K562 (cell line): ENCODE data around the gene IDUA. TPM values are rescaled to one million over a fixed set of nuclear protein-coding genes. Genes with fewer than 3 reads are reported as not detected.
A peak's percentile ranks its signal among the peaks of the same experiment; 100 is the strongest.

Source experiments
- ATAC-seq: fragments of 200-7000 bp; cut with Tn5 transposase; 3 replicates; pipeline ENCODE4 v1.9.1; 2020; ENCODE audit warnings: moderate library complexity
- BruUV-seq: library from RNA; stranded (reverse); fragments of 400-500 nt; replicated peaks from 2 replicates; lab custom pipeline; 2021; lab: Mats Ljungman, UMichigan
- CTCF ChIA-PET: fragments of 300-600 bp; formaldehyde crosslinking; extraction: SDS; loops from one replicate; lab custom pipeline; 2021; ENCODE audit warnings: low intra/inter-chr PET ratio; lab: Yijun Ruan, JAX
- POLR2A ChIA-PET: fragments of 300-600, 350-650 bp; sonication (Branson Sonifier 250); formaldehyde crosslinking; extraction: SDS; loops from one replicate; lab custom pipeline; 2021; ENCODE audit warnings: antibody characterized with exemption, inconsistent platforms; lab: Yijun Ruan, JAX
- DNase-seq, 4 experiments: peaks; one replicate each; pipeline versions ENCODE4 v3.0.0 to v3.0.0-alpha.2; 2011 to 2018; ENCODE audit warnings: low spot score in 3 of 4, mixed read lengths in 3 of 4; ENCODE audit errors: extremely low read depth in 1 of 4
- FAIRE-seq: peaks from 2 replicates; lab custom pipeline; 2011; peaks lifted over from hg19 to GRCh38; lab: Jason Lieb, UNC
- H2AFZ ChIP-seq: 2 replicates; pipeline ENCODE4 v1.6.0; 2011; ENCODE audit warnings: low read depth, low read length, control low read depth, inconsistent platforms
- H3K27ac ChIP-seq: fragments of 200-600 bp; 3 replicates; pipeline ENCODE4 v1.8.0; 2011; ENCODE audit warnings: low read depth, mild to moderate bottlenecking, control low read depth, inconsistent platforms, low read length, moderate library complexity, mixed read lengths; ENCODE audit errors: extremely low read depth
- H3K27me3 ChIP-seq, 2 experiments: fragments of 300-600 bp in 1 of 2; 2 replicates in 1 of 2; 3 replicates in 1 of 2; pipeline versions ENCODE4 v1.6.0 to v1.8.0; 2011; ENCODE audit warnings: inconsistent platforms in 2 of 2, low read length in 2 of 2, mild to moderate bottlenecking in 1 of 2, mixed read lengths in 1 of 2, moderate library complexity in 1 of 2; ENCODE audit not compliant: control insufficient read depth in 2 of 2, insufficient read depth in 2 of 2
- H3K36me3 ChIP-seq: fragments of 300-600 bp; 3 replicates; pipeline ENCODE4 v1.8.0; 2011; ENCODE audit warnings: mild to moderate bottlenecking, low read length, inconsistent platforms; ENCODE audit not compliant: control insufficient read depth, insufficient read depth
- H3K4me1 ChIP-seq, 2 experiments: fragments of 200-600 bp in 1 of 2; replicated peaks in 1 of 2; 2 replicates in 1 of 2; 3 replicates in 1 of 2; pipeline versions ENCODE4 v1.5.1 to v1.8.0; 2011; ENCODE audit warnings: inconsistent platforms in 2 of 2, low read length in 2 of 2, mild to moderate bottlenecking in 1 of 2, mixed read lengths in 1 of 2, moderate library complexity in 1 of 2; ENCODE audit not compliant: control insufficient read depth in 2 of 2, insufficient read depth in 2 of 2
- H3K4me2 ChIP-seq: 2 replicates; pipeline ENCODE4 v1.6.1; 2011; ENCODE audit warnings: low read length, control low read depth, inconsistent platforms, mixed read lengths; ENCODE audit not compliant: insufficient read depth
- H3K4me3 ChIP-seq: fragments of 200-600 bp; sonication (generic), shearing (Covaris generic); 2 replicates; pipeline ENCODE4 v1.5.1; 2016; ENCODE audit warnings: control low read depth, inconsistent platforms
- H3K79me2 ChIP-seq: fragments of 200-600 bp; 3 replicates; pipeline ENCODE4 v1.8.0; 2011; ENCODE audit warnings: low read length, inconsistent platforms; ENCODE audit not compliant: control insufficient read depth, insufficient read depth
- H3K9ac ChIP-seq, 2 experiments: 2 replicates each; pipeline versions ENCODE4 v1.6.0 to v1.6.1; 2011; ENCODE audit warnings: low read depth in 2 of 2, low read length in 2 of 2, control low read depth in 1 of 2, inconsistent platforms in 1 of 2, mild to moderate bottlenecking in 1 of 2, mixed read lengths in 1 of 2; ENCODE audit not compliant: insufficient read depth in 1 of 2
- H3K9me1 ChIP-seq: one replicate; pipeline ENCODE4 v1.6.0; 2011; ENCODE audit warnings: inconsistent platforms, mild to moderate bottlenecking, low read length, moderate library complexity; ENCODE audit not compliant: control insufficient read depth, insufficient read depth
- H3K9me3 ChIP-seq: replicated peaks from 2 replicates; pipeline ENCODE4 v1.5.1; 2011; ENCODE audit warnings: low read depth, low read length, inconsistent platforms; ENCODE audit not compliant: control insufficient read depth, insufficient read depth
- H4K20me1 ChIP-seq: replicated peaks from 2 replicates; pipeline ENCODE4 v1.6.1; 2011; ENCODE audit warnings: low read length, inconsistent platforms, mixed read lengths; ENCODE audit not compliant: control insufficient read depth, insufficient read depth
- EGR1 ChIP-seq: fragments of 450-650 bp; conservative IDR thresholded peaks from 2 replicates; pipeline ENCODE4 v1.6.1; 2017; ENCODE audit warnings: mild to moderate bottlenecking
- KDM2B ChIP-seq: fragments of 250-450 bp; sonication (Bioruptor Pico); IDR thresholded peaks from 2 replicates; pipeline ENCODE4 v1.8.0; 2021; ENCODE audit warnings: mild to moderate bottlenecking, moderate library complexity
- ZNF253 ChIP-seq: fragments of 250-450 bp; sonication (Bioruptor Pico); conservative IDR thresholded peaks from 2 replicates; pipeline ENCODE4 v1.6.1; 2021; ENCODE audit warnings: mild to moderate bottlenecking
- WGBS: fragments of 100-300 bp; shearing (Covaris generic); methylation state at CpG from one replicate; pipeline ENCODE4 v1.1.6; 2016; ENCODE audit warnings: low coverage, mixed read lengths; ENCODE audit not compliant: insufficient coverage; ENCODE audit errors: missing lambda C conversion rate; 5-methylcytosine and 5-hydroxymethylcytosine counted together
- in situ Hi-C: fragments of 300-500 bp; cut with MboI; formaldehyde crosslinking; loops from 4 replicates; pipeline ENCODE4 v1.15.0; 2018; ENCODE audit warnings: inconsistent platforms, mixed read lengths
- intact Hi-C: fragments of 100-400 bp; cut with micrococcal nuclease; formaldehyde crosslinking; loops from 2 replicates; pipeline ENCODE4 v1.14.2; 2022
- polyA plus RNA-seq, 8 experiments: library from polyadenylated mRNA; depleted of rRNA in 4 of 8; stranded (reverse) in 5 of 8; unstranded in 3 of 8; fragments of >200 nt; fragmentation: Nextera tagmentation in 2 of 8; fragmentation: Illumina TruSeq in 1 of 8; extraction: Ambion mirVana in 2 of 8; extraction: Trizol in 1 of 8; gene quantifications; 2 replicates each; pipeline versions ENCODE4 v1.2.1 to v1.2.3, GENCODE V29; 2011 to 2014; ENCODE audit warnings: inconsistent platforms in 1 of 8, missing spikeins in 1 of 8
- total RNA-seq, 7 experiments: library from RNA; depleted of rRNA in 6 of 7; stranded (reverse); fragments of >200 nt in 6 of 7; fragmentation: Illumina TruSeq in 2 of 7; extraction: Trizol in 2 of 7; gene quantifications; 2 replicates each; pipeline versions ENCODE4 v1.2.1 to v1.2.3, GENCODE V29; 2011 to 2021; ENCODE audit warnings: low replicate concordance in 1 of 7

Gene IDUA
- total and polyA plus RNA-seq, 9 of the 15 experiments (the other 6 are each of a cell fraction or from before 2014, with no cell fraction given): 0.04 to 16.1 (median 1.2) TPM

- TF ChIP-seq EGR1 (0 out of 2 replicates have a peak, but pooled peaks have one; percentile 14), KDM2B (peak; percentile 88)
These were observed 24.3 kb downstream of the IDUA start, which contains the start of gene FGFRL1 (continued) for GRCh38 chr4:1011022-1011665.

GRCh38 chr4:1011666-1012033 lies 24.8 kb downstream of the IDUA start:
- intact Hi-C loops (no loop called here), in situ Hi-C loops (no loop called here)
- no peak overlapping the region for H3K27ac ChIP-seq
- BruUV-seq: no TSS peak
- CTCF ChIA-PET: no interaction called here
- H3K4me3 ChIP-seq: no peak overlapping the region
- 0% methylated on average over 1 of the region's 69 CpGs for WGBS
- POLR2A ChIA-PET: no interaction called here
- no peaks in the 10 kb centered on the region for H3K27me3 ChIP-seq
- ATAC-seq: no peak
- peaks cover 15% of the 10 kb centered on the region for H3K79me2 ChIP-seq
- H3K4me1 ChIP-seq: peaks cover 14 to 71% of the 10 kb centered on the region in 2 experiments; a peak in 4 of 5 replicates
- H3K9me1 ChIP-seq: peaks cover 6% of the 10 kb centered on the region
- DNase-seq: no peak
- H3K36me3 ChIP-seq: peaks cover 12% of the 10 kb centered on the region; the same call in 2 of the 3 replicates
- no peak overlapping the region for H3K9ac ChIP-seq
- FAIRE-seq: no peak
- H3K9me3 ChIP-seq: no peaks in the 10 kb centered on the region
- no peaks in the 10 kb centered on the region for H4K20me1 ChIP-seq
- no peak overlapping the region for H2AFZ ChIP-seq
- no peak overlapping the region for H3K4me2 ChIP-seq
- TF ChIP-seq ZNF253 (CRISPR knock-in tag): no peak
- TF ChIP-seq, all 486 proteins: peak for 0
